HG03520 (cell line): ENCODE measurements around the gene MYLK.

Source experiments
- ATAC-seq: cut with Tn5 transposase; IDR thresholded peaks from one replicate; pipeline ENCODE4 v1.9.1; 2021; ENCODE audit warnings: mild to moderate bottlenecking, moderate library complexity; ENCODE audit not compliant: unreplicated experiment

Gene MYLK

DNA sequence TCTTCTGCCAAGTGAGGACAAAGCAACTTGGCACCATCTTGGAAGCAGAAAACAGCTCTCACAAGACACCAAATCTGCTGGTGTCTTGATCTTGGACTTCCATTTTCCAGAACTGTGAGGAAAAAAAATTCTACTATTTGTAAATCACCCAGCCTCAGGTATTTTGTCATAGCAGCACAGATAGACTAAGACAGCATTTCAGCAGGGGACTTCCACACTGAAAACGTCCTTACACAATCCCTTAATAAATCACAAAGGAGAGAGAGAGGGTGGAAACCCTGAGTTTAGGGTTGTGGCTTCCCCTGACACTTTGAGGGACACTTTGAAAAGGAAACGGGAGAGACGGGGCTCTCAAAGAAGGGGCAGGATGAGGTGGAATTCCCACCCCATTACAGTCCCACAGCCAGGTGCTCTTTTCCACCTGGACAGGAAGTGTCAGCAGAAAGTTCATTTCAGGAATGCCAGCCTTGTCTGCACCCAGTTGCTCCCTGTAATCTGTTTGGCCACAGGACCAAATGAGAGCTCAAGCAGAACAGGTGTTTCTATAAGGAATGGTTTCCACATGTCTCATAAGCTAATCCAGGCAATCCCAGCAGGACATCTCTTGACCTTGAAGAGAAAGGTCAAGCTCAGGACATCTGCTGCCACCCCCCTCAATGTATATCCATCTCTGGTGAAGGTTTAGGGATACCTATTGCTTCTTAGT, 51.3 kb downstream of the MYLK start:
- no peak for ATAC-seq

DNA sequence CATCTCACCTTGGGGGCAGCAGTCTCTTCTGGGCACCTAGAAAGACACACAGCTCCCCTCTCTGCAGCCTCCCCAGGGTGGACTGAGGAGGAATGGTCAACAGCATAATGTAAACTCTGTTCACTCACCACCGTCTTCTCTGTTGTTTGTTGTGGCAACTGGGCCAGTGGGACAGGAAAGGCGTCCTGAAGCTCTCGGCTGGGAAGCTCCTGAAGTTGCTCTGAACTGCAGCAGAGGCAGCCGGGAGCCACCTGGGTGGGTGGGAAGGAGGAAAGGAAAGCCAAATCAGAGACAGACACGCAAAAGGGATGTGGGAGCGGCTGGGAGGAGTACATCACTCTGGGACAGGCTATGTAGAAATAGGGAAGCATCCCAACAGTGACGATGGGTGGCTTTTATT, 52.7 kb downstream of the MYLK start:
- ATAC-seq = no peak

DNA sequence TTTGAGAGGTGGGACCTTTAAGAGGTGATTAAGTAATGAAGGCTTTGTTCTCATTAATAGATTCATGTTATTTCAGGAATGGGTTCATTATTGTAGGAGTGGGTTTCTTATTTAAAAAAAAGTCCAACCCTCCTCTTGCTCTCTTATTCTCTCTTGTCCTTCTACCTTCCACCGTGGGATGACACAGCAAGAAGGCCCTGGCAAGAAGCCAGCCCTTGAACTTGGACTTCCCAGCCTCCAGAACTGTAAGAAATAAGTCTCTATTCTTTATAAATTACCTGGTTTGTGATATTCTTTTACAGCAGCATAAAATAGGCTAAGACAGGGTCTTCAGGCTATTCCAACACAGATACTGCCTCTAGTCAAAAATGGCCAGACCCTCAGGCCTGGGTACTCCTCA, 62.2 kb downstream of the MYLK start:
- ATAC-seq = no peak

DNA sequence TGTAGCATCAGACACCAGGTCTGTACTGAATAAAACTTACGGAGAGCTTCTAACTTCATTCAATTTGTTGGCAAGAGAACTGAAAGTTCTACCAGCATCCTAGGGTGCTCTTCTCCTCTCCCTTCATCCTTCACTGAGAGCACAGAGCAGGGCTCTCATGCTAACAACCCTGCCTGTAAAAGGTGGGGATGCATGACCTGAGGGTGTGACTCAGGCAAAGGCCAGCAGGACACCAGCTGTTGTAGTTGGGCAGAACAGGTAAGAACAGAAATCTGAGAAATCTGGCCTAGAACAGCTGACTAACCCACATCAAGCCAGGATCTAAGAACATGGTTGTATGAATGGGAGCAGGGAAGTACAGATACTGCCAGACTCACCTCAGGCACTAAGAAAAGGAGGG, 64.2 kb downstream of the MYLK start:
- no peak for ATAC-seq

DNA sequence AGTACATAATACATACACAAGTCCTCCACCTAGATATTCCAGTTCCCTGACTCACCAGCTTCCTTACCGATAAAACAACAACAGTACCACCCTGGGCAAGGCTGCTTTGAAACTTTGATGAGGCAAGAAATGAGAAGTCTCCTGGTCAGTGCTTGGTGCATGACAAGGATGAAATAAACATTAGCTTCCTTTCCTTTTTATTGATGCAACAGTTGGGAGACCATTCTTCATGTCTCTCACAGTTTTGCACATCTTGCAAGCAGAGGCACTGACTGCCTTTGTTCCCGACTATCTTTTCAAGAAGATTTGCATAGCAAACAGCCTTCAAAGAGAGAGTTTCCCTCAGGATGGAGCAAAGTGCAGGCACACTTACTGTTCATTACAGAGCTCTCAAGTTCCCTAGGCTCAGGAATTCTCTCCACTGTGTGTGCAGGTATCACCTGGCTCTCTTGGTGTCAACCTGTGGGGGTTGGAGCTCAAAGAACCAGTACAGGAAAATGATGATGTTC, 65.2 kb downstream of the MYLK start:
- ATAC-seq = no peak

DNA sequence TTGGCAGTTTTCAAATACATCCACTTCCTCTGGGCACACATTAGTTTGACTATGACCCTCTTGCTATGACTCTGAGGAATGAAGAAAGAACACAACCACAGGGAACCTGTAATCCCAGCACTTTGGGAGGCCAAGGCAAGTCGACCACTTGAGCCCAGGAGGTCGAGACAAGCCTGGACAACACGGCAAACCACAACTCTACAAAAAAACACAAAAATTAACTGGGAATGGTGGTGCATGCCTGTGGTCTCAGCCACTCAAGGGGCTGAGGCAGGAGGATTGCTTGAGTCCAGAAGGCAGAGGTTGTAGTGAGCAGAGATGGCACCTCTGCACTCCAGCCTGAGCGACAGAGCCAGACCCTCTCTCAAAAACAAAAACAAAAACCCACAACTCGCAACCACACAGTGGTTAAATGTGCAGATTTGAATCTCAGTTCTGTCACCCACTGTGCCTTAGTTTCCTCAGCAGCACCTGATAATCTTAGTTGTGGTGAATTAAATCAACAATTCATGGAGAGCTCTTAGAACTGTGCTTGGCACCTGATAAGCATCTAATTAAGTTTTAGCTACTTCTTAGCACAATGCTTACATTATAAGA, 65.7 kb downstream of the MYLK start:
- no peak for ATAC-seq

DNA sequence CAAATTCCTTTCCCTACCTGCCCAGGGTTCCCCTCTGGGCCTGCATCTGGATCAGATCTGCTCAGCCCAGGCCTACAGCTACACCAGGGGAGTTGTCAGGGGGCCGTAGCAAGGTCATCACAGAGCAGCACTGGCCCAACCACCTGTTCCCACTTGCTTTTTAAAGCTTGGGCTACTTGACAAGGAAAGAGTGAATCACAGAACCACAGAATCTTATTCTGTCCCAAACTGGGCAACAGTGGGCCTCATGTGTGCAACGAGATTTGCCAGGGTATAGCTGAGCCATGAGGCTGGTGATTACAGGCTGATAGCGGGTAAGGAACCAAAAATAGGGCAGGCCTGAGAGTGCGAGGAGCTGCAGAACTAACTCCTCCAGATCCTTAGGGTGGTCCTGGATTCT, 66.7 kb downstream of the MYLK start:
- ATAC-seq = no peak

DNA sequence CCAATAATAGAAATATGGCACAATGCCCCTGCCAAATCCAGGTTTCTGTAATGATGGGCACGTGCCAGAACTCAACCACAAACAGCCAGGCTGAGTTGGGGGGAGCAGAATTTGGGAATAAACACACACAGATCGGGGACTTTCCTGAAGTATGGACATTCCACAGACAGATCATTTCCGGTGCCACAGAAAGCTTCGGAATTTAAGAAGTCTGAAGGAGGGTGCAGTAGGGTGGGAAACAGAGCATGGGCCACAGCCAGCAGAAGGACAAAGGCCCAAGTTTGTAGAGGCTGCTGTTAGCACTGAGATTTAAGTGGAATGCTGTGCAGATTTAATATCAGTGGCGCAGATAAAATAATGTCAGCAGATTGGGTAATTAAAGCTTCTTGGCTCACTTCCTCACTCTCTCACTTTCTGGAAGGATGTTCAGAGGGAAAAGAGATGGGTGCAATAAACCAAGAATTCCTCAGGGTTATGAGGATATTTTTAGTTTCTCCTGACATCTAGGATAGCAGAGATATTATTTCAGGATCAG, 67.4 kb downstream of the MYLK start:
- ATAC-seq = no peak

DNA sequence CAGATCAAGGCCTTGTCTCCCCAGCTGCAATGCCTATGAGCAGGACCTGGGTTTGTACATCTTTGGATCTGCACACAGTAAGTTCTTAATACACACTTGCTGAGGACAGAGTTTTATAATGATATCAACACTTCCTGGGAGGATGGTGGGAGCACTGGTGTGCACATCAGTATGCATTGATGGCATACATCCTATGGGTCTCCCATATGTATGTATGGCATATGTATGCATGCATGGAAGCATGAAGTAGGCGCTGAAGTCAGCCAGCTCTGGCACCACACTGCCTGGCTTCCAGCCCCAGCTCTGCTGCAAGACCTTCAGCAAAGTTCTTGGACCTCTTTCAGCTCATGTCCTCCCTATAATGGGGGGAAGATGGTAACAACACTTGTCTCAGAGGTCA, 68.2 kb downstream of the MYLK start:
- ATAC-seq = no peak

DNA sequence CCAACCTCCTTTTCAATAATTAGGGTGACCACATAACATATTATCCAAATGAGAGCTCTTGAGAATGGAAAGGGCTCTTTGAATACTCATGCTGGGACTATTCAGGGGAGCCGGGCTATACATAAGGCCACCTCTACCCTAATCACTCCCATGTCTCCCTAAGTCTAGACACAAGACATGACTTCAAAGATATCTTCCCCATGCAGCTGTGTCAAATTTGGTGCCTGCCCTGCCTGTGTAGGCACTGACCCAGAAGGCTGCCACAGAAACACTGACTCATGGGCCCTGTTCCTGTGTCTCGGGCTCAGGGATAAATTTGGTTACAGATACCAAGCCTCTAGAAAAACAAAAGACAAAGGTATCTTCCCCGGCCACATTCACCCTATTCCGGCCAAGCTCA, 70.3 kb downstream of the MYLK start:
- ATAC-seq = no peak

DNA sequence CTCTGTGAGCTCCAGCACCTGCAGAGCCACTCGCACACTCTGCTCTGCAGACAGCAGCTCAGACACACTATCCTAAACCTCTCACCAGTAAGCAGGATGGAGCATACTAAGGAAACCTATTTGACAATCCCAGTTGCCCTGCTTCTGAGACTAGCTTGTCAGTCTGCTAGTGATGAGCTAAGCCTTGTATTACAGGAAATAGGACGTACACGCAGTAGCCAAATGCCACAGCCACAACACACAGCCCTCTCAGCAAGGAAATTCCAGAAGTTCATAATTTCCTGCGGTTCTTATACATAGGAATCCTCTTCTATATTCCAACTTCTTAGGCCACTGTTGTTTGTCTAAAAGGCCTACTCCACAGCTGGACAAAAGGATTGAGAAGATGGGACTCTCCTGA, 74.5 kb downstream of the MYLK start:
- ATAC-seq = no peak

DNA sequence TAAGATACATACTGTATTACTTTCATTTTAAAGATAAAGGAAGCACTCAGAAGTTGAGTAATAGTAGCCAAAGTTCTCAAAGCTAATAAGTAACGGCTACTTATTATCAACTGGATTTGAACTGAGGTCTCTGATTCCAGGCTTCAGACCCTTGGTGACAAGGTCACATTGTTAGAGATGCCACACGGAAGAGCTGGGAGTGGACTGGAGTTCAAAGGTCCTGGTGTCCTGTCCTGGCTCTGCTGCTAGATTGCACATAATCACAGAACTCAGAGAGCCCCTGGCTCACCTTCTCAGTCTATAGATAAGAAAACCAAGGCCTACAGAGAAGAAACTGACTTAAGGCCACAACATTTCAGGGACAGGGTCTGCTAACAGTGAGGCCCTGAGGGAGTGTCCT, 75.3 kb downstream of the MYLK start:
- no peak for ATAC-seq

DNA sequence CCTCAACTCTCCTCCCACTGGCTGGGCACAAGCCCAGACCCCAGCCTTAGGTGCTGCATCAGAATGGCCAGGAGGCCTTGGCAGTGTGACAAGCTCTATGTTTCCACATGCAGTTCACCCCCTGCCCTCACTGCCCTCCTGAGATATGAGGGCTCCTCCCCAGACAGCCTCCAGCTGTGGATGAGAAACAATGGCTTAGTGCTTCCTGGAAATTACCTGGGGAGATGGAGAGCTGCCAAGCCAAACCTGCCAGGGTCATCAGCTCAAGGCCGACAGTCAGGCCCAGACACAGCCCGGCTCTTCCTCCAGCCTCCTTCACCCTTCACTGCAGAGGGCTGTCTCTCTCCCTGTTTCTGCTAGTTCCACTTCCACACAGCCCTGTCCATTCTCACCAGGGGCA, 76.3 kb downstream of the MYLK start:
- no peak for ATAC-seq

DNA sequence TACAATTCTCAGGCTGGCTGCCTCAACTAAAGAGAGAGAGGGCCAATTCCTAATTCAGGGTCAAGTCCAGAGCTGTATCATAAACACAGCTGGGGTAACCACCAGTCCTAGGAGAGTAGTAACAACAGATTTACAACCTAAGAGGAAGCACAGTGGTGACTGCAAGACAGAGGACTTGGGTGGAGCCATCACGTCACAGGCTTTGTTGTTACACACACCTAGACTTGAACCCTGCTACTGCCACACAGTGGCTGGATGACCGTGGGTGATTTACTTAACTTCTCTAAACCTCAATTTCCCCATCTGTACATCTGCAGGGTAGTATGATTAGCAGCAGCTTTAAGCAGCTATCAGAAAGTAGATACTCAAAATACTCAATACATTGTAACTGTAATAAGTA, 78.6 kb downstream of the MYLK start:
- ATAC-seq = no peak

DNA sequence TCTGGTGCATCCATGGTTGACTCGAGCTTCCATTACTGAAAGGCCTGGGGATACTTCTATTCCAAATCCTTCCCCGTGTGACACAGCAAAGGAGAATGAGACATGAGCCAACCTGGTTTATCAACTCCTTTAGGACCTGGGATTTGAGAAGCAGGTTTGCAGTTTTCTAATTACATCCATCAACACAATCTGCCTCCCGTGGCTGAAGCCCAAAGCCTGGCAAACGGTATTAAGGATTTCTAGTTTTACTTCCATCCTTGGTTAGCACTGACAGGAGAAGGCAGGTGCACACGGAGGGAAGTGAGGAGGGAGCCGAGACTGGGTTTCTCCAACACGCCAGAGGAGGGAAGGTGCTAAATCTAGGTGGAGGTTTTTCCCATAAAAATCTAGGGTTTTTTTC, 79.0 kb downstream of the MYLK start:
- ATAC-seq = no peak

DNA sequence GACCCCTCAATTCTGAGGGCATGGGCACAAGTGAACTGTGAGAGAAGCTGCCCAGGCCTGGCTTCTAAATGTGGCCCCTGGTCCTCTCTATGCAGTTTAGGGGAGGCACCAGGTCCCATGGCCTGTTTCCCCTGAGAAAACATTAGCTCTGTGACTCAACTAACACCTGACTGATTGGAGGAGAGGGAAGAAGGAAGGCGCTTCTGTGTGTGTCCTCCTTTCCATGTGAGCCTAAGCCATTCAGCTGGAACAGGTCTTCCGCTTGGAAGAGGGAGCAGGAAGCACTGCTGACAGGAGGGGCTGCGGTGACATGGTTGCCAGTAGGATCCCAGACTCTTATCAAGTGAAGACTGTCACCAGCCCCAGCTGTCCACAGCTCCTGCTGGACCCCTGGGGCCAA, 79.5 kb downstream of the MYLK start:
- ATAC-seq = no peak

DNA sequence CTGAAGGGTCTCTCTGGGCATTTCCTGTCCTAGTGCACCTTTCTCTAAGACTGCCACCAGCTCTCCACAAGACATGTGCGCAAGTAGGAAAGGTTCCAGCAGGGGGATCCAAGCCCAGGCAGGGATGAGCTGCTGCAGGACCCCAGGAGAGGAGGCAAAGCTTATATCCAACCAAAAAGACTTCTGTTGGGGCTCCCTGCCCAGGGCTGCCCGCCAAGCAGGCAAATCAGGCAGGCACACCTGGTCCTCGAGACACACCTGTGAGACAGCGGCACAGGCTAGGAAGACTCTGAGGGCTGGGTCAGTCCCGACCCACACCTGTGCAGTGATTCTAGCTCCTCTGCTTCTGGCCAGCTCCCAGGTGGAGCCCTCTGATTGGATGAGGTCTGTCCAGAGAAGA, 80.6 kb downstream of the MYLK start:
- ATAC-seq = no peak

DNA sequence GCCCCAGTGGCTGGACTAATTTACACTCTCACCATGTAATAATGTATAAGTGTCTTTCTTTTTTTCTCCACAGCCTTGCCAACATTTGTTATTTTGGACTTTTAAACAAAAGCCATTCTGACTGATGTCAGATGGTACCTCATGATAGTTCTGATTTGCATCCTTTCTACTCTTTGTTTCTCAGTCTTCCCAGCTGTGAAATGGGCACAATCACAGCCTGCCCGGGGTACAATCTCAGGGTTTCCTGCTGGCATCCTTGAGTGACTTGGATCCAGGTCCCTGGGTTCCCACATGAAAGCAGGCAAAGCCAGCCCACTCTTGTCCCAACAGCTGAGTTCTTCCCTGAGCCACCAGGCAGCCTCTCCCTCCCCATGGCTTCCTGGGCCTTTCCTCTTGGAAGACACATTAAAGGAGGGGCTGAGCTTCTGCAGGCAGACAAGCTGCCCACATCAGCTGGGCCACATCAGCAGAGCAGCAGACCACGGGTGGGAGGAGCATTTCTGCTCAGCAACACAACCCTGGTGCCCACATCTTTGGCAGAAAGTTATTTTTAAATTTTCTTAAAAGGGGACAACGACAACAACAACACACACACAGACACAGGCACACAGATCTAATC, 82.0 kb downstream of the MYLK start:
- ATAC-seq = no peak

DNA sequence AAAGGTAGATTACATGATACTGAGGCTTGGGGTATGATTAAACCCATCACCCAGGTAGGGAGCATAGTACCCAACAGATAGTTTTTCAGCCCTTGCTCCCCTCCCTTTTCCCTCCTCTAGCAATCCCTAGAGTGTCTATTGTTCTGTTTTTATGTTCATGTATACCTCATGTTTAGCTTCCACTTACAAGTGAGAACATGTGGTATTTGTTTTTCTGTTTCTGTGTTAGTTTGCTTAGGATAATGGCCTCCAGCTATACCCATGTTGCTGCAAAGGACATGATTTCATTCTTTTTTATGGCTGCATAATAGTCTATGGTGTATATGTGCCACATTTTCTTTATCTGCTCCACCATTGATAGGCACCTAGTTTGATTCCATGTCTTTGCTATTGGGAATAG, 82.7 kb downstream of the MYLK start:
- ATAC-seq = no peak

DNA sequence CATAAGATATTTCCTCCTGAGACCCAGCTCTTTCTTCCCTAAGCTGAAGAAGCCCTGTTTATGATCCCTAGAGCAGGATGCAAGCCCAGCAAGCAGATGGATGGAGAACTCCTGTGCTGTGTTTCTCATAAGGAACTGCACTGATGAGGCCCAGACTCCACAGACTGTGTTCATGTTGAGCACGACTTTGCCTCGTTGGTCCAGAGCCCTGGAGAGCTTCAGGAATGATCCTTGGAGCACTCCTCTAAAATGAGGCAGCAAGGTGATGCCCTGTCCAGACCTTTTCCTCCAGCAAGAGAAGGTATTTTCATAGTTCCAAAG, 83.8 kb downstream of the MYLK start:
- ATAC-seq = no peak

DNA sequence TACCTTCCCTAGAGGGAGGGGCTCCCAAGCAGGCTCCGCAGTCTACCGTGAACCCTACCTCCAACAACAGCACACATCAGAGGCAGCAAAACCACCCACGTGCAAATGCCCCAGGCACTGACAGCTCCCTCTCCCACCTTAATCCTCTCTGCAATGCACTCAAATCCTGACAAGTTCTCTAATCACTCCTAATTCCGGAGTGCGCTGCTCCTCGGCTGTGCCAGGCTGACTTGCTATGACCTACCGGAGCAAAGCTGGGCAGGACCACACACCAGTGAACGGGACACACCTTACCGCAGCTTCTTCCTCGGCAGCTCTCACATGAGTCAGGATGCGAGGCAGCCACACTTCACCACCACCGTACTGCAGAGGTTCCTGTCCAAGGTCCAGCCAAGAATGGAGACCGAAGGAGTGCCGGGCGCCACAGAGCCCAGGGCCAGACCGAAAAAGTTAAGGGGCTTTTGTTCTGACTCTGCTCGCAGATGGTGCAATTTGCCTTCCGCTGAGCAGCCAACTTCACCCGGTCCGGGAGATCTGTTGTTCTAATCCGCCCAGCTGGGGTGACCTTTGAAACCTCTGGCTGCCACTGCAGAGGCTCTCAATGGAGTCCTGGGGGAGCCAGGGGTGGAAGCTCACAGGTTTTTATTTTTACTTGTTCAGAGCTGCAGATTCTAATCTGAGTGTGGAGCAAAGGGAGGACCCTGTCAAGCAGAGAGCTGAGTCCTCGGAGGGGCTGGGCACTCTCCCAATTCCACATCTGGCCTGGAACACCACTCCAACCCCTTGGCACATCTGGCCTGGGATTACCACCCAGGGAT, 84.4 kb downstream of the MYLK start:
- no peak for ATAC-seq

DNA sequence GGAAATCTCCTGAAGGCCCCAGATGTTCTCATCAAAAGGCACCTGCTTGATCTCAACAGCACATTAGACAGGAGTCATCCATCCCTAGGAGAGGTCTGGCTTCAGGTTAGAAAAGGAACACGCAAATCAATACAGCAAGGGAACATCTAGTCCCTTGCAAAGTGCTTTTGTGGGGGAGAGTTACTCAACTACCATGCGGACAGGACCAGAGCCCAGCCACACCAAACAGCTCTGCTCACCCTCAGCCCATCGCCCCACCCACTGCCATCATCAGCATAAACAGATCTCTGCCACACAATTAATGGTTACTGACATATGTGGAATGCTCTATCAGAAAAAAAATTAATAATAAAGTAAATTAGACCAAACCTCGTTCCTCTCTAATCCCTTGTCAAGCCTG, 85.6 kb downstream of the MYLK start:
- no peak for ATAC-seq
